HG03135 (cell line): ENCODE data around the gene DNAJC24.
"Not testable (repeated sequence)": the region's sequence is repeated elsewhere in the genome, so short reads cannot be mapped to it uniquely, and the experiment has no call there.

Experiments used
- ATAC-seq: cut with Tn5 transposase; IDR thresholded peaks from one replicate; pipeline ENCODE4 v1.9.1; 2021; ENCODE audit warnings: mild to moderate bottlenecking, moderate library complexity; ENCODE audit not compliant: unreplicated experiment

The DNAJC24 gene, protein sequence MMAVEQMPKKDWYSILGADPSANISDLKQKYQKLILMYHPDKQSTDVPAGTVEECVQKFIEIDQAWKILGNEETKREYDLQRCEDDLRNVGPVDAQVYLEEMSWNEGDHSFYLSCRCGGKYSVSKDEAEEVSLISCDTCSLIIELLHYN

DNA sequence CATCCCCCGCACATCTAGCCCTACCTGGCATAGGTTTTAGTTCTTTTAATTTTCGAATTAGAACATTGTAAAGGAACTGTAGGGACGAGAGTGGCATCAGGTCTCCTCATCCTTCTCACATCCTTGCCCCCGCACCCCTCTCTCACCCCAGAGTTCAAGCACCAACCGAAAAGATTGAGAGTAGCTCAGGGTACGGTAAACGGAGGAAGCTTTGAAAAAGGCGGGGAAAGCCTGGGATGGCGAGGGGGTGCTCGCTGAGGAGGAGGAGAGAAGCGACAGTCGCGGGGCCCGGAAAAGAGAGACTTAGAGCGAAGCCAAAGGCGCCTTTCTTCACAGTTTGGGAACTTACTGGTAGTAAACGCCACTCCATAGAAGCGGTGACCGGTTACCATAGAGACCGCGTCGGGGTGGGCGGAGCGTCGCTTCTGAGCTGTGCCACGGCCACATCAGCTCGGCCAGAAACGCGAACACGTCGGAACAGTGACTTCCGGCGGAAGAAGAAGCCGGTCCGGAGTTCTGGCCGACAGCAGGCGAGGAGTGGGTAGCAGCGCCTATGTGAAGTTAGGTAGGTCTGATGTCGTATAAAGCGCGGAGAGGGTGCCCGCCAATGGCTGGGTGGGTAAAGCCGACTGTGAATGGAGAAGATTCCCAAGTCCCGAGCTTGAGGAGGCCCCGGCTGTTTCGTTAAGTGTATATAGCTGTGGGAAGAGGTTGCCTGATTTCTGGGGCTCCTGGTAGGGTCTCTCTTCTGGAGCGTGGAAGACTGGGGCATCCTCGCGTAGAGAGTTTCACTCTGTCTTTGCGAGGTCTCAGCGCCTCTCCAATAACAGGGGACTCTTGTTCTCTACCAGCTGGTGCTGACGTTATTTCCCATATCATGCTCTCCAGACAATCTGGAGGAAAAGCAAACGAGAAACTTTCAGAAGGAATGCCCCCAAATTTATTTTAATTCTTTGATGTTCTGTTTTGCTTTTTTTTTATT is at the start of gene DNAJC24, which contains the start of gene DCDC1:
DNAJC24 (plus strand) TSS at position 513 of the 982 bp plus-strand sequence. CDS start 889 bp downstream, outside the sequence.
DCDC1 (minus strand) TSS at position 392 of the 982 bp plus-strand sequence. CDS start 41,459 bp downstream, outside the sequence.
- peak; percentile 98 for ATAC-seq

DNA sequence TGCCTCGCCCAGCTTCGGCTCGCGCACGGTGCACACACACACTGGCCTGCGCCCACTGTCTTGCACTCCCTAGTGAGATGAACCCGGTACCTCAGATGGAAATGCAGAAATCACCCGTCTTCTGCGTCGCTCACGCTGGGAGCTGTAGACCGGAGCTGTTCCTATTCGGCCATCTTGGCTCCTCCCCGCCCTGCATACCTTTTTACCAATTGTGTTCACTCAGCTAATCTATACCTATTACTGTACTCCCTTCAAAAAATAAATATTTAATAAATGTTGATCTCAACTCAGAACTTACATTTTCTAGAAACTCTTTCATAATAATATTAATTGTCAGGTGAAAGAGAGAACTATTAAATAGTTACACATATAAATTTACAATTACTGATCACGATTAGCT is 48.2 kb upstream of the DNAJC24 start:
- ATAC-seq: not testable (repeated sequence)

DNA sequence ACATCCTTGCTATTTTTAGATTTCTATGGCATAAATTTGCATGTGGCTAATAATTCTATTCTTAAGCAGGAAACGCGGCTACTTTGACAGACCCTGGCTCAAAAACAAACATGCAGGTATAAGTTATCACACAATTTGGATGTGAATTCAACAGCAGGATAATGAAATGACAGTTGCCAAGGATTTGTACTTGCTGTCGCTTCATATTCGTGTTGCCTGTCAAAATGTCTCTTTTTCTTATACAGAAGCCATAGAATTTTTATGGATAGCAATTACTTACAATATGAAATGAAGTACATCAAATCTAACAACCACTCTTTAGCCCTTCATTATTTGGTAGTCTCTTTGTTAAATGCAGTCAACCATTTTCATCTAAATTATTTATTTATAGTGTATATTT is 46.5 kb upstream of the DNAJC24 start:
- no peak for ATAC-seq

DNA sequence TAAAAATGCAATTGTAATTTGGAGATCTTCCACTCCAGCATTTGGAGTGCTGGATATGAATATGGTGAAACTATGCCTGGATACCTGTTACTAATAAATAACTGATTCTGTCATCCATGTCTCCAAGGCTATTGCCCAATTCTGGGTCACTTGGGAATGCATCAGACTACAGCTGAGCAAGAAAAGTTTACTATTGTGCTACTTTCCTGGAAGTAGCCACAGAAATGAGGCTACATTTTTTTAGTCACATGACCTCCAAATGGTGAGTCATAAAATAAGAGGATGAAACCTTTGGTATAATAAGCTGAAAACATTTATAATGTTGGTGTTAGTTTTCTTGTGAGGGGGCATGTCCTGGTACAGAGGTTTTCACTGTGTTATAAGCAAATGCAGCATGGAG is 44.5 kb upstream of the DNAJC24 start:
- no peak for ATAC-seq

DNA sequence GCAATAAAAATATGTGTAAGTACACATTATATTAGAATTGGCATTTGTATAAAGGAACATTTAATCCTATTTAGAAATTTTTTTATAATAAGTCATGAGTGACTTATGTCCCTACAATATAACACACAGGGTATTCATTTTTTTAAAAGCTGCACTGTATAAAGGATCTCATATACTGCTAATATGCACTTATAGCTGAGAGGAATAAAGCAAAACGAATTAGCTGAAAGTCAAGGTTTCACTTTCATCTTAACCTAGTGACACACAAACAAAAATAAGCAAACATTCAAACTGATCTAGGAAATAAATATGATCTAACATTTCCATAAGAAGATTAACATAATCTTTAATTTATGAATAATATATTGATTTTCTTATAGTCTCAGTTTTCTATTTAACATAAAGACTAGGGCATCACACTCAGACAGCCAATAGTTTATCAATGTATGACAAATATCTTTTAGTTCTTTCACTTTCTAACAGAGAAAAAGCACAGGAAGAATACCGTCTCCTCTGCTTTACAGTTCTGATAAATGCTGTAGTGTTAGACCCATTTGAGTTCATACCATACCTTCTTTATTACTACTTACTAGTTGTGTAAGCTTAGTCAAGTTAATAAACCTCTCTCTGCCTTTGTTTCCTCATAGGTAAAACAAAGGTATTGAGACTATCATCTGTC is 43.1 kb upstream of the DNAJC24 start:
- ATAC-seq: peak; percentile 71

DNA sequence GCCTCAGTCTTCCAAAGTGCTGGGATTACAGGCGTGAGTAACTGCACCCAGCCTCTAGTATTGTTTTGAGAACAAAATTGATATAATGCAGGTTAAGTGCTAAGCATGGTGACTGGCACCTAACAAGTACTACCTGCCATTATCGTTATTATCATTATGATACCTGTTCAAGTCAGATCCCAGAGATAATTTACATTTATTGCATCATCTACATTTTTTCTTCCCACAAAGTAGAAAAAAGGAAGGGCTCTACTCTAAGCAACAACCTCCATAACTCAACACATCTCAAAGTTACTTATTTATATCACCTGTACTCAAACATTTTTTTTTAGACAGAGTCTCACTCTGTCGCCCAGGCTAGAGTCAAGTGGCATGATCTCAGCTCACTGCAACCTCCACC is 42.2 kb upstream of the DNAJC24 start:
- no peak for ATAC-seq

DNA sequence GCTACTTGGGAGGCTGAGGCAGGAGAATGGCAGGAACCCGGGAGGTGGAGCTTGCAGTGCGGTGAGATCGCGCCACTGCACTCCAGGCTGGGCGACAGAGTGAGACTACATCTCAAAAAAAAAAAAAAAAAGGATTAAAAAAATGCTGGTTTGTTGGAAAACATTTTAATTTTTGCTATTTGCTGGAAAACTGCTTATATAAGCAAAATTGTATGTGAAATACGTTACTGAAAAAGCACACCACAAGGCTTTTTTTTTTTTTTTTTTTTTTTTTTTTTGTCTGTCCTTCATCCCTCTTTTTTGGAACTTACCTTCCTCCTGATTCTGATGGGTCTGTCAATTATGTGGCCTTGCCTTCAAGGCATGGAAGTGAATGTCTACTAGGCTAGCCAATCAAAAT is 41.0 kb upstream of the DNAJC24 start:
- ATAC-seq: no peak

DNA sequence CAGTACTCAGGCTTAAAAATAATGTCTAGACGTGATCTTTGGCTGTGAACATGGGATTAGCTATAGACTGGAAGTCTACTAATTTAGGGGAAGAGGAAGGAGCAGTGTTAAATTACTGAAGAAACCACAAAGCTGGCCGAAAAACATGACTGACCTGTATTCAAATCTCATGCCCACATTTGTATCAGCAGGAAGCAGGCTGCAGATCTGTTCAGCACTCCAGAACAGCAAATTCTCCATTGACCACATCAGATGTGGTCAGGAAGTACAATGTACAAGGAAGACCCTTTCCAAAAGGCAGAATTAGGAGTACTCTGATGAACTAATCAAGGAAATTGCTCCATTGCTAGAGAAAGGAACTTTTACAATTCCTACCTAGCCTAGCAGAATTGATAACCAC is 31.9 kb upstream of the DNAJC24 start:
- no peak for ATAC-seq

DNA sequence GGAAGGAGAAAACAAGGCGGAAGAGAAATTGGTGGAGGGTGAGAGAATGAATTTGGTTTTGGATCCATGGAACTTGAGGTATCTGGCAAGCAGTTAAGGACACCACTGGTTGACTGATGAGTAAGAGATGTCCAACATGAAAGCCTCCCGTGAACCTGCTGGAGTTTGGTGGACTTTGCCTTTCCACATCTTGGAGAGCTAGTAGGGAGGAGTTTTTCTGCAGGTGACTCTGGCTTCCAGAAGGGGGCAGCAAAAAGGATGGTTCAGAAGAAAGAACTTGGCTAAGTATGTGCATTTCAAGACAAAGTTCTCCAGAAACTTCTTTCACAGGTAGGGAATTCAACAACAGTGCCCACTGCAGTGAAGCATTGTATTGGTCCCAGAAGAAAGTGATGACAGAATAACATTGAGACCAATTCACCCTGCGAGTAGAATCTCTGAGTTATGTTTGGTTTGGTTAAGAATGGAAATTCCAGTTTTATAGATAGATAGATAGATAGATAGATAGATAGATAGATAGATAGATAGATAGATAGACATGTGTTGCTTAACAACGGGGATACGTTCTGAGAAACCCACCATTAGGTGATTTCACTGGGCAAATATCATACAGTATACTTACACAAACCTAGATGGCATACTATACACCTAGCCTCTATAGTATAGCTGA is 28.6 kb upstream of the DNAJC24 start:
- ATAC-seq: no peak

DNA sequence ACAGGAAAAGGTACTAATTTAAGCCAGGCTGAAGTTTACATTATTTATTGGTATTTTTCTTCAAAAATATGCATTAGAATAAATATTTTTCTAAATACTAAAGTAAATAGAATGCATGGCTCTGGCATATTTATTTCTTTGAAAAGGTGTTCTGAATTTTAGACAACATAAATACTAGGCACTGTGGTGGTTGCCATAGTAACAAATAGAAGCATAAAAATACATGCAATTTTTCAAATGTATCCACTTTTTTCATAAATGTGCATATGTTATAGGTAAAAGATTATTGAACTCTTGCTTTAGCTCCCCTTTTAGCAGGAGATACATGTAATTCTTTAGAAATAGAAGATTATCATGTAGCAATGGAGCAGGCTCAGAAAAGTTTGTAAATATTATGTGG is 18.5 kb upstream of the DNAJC24 start:
- no peak for ATAC-seq

DNA sequence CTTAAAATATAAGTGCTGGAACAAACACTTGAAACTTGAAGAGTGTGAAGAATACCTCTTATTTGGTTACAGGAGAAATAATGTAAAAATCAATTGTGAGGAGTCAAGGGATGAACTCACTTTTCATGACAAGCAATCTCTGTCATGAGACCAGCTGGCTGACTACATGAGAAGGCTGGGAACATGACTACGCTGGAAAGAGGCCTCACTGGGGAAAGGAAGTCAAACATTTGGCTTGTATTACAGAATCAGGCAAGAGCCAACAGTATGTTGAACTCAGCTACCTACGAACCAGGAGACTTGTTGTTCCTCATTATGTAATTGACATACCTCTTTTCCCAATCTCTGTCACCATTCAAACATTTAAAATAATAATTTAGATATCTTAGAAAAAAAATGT is 14.5 kb upstream of the DNAJC24 start:
- no peak for ATAC-seq

DNA sequence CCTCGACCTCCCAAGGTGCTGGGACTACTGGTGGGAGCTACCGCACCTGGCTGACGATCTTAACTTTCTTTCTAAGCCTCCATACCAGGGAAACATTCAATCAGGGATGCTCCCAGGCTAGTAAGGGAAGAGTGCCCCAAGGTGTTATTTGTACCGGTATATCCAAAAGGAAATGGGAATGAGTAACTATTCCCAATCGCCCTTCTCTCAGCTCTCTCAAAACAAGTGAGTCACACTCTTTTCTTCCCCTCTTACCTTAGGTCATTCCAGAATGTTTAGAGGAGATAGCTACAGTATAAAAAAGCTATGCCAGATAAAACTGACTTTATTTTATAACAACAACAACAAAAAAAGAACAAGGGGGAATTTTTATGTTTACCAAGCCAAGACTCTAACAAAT is 13.8 kb upstream of the DNAJC24 start:
- ATAC-seq: no peak

DNA sequence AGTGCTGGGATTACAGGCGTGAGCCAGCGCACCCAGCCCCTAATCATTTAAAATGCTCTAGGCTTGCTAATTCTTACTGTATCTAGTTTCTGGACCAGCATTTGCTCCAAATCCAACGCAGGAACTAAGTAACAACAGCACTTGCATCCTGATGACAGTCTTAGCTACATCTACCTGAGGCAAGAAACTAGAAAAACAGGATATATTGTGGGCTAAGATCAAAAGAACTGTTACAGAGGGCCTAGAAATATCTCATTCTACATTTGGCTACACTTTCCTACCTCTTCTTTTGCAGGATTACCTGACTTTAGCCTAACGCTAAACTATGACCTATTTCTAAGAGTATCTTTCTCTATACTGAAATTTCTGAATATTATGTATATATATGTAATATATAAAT is 7.9 kb upstream of the DNAJC24 start:
- ATAC-seq: no peak

DNA sequence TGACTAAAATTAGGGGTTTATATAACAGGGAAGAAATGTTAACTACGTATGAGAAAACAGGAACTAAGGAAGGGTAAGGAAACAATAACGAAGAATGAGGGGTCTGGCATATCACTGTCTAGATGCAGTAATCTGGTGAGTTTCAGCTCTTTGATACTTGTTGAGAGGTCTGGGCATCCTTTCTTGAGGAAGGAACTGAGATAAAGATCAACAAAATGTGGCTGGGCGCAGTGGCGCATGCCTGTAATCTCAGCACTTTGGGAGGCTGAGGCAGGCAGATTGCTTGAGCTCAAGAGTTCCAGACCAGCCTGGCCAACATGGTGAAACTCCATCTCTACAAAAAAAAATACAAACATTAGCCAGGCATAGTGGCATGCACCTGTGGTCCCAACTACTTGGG is 2.9 kb upstream of the DNAJC24 start:
- ATAC-seq: no peak

DNA sequence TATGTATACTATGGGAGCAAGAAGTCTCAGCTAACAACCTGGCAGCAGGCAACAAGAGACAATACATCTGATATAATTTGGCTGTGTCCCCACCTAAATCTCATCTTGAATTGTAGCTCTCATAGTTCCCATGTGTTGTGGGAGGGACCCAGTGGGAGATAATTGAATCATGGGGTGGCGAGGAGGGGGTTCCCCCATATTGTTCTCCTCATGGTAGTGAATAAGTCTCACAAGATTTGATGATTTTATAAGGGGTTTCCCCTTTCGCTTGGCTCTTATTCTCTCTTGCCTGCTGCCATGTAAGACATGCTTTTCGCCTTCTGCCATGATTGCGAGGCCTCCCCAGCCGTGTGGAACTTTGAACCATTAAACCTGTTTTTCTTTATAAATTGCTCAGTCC is 6.2 kb downstream of the DNAJC24 start:
- ATAC-seq: no peak

DNA sequence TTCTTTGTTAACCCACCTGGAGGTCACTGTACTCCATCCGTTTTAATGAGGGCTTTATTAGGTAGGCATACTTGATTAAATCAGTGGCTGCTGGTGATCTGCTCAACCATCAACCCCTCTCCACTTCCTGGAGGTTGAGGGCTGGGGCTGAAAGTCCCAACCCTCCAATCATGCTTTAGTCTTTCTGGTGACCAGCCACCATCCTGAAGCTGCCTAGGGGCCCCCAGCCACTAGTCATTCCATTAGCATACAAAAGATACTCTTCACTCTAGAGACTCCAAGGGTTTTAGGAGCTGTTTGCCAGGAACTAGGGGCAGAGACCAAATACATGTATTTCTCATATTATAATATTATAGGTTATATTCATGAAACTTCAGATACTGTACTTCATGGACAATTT is 13.5 kb downstream of the DNAJC24 start:
- ATAC-seq: no peak

DNA sequence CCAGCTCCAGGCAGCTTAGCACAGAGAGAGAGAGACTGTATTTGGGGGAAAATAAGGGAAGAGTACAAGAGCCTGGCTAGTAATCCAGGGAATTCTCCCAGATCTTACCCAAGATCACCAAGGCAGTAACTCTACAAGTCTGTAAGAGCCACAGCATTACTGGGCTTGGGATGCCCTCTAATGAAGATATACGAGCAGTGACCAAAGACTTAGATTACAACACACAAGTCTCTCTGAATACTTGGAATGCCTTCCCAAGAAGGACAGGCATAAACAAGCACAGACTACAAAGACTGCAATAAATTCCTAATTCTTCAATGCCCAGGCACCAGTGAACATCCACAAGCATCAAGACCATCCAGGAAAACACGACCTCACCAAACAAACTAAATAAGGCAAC is 17.7 kb downstream of the DNAJC24 start:
- no peak for ATAC-seq

DNA sequence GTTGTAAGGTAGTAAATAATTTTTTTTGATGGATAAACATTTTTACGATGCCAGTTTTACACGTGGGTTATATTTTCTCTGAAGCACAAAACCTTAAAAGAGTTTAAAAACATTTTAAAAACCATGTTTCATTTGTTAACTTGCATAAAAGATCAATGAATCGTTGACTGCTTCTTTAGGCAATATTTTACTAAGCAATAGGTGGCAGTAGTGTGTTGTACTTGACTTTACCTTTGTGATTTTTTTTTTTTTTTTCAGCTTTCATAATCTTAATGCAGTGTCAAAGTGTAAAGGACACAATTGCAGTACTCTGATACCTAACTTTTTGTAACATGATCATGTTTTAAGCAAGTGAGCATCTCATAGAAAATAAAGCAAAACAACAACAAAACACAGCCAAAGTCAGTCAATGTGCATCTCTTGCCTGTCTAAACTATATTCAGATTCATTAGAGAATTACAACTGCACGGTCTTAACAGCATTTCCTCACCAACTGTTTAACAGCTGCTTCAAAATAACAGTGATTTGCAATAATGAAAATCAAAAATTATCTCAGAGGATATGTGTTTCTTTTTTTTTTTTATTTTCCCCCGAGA is 27.7 kb downstream of the DNAJC24 start:
- no peak for ATAC-seq

DNA sequence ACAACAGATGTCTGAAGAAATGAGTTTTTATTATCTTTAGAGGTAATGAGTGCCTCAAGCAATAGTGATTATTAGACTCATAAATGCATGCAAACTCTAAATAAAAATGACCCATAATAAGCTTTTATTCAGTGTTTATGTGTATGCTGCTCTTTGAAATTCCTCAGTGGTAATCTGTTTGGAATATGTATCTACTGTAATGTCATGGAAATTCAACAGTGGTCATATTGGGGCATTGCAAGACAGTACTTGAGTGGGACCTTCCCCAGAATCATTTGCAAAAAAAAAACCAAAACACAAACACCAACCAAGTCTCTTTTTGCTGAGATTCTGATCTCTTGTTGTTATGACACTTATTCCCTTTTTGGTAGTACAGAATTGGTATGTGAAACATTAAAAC is 35.0 kb downstream of the DNAJC24 start:
- ATAC-seq: no peak

DNA sequence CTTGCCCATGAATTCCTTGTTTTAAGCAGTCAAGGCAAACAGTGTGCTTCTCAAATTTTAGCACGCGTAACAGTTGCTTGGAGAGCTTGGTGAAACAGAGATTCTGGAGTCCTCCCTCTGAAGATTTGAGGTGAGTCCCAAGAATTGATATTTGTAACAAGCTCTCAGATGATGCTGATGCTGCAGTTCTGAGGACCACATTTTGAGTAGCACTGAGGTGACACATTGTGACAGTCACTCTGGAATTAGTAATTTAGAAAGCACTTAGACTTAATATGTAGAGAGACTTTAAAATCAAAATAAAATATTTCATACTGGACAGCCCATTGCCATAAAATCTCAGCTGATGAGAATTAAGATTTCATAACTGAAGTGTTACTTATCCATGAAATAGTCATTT is 38.5 kb downstream of the DNAJC24 start:
- no peak for ATAC-seq

DNA sequence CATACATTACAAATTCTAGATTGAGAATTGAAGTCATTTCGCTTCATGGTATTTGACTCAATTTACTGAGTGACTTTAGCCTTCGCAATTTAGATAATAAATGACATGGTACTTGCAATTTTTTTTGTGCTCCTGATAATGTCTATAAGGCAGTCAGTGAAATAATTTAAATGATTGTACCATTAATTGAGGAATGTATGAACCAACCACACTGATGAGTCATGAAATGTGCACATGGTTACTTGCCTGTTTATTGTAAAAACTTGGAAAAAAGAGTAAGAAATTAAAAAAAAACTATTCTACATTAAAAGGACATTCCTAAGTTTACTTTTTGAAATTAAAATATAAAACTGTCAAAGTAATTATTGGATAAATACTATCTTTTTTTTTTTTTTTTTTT is 43.3 kb downstream of the DNAJC24 start:
- ATAC-seq: no peak
